GM19043 (cell line): Measurements from ENCODE around the gene PFKP.
"Not testable (repeated sequence)": the region's sequence is repeated elsewhere in the genome, so short reads cannot be mapped to it uniquely, and the experiment has no call there.

ENCODE experiments used
- ATAC-seq: cut with Tn5 transposase; IDR thresholded peaks from one replicate; pipeline ENCODE4 v1.9.1; 2021; ENCODE audit warnings: low read depth; ENCODE audit not compliant: unreplicated experiment

The PFKP gene

DNA sequence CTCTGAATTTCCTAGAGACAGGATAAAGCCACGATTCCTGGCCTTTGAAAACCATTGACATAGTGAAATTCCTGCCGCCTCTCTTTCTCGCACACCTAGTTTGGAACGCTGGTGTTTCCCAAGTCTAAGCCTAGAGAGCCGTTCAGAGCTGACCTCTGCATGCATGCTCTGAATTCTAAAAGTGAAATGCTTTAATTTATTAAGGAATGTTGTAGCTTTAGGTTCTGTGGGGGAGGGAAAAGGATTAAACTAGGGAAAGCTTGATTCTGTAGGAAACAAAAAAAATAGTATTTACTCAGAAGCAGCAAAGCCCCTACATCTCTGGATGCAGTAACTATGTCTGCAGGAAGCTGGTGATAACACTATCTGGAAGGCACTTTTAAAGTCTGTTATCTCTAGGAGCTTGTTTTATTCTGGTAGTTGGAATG is 27.3 kb downstream of the PFKP start:
- no peak for ATAC-seq

DNA sequence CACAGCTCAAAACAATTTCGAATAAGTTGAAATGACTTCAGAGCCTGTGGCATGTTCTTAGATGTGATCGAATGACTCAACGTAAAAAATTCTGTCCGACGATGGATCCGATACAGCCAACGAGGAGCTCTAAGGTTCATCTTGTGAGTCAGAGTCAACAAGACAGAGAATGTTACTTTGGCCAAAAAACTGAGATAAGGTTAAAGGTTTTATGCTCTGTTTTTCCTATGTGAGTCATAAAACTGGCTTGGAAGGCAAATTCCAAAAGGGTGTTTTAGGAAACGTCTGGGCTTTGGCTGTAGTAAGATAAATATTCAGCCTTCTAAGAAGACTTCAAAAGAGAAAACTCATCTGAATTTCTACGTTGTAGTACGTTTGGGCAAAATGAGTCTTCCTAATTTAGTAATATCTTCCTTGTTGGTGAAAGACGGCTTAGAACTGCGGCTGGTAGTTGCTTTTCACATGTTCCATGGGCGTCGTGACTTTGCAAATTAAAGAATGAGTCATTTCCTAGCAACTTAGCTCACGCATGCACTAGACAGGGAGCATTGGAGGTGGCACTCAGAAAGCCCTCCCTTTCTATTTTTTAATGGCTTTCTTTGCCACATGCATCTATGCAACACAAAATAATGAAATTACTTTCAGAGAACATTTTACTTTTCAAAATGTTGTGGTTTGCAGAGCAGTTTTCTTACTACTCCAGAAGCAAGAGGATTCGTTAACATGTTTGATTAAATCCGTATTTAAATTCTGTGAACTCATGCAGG is 28.2 kb downstream of the PFKP start:
- no peak for ATAC-seq

DNA sequence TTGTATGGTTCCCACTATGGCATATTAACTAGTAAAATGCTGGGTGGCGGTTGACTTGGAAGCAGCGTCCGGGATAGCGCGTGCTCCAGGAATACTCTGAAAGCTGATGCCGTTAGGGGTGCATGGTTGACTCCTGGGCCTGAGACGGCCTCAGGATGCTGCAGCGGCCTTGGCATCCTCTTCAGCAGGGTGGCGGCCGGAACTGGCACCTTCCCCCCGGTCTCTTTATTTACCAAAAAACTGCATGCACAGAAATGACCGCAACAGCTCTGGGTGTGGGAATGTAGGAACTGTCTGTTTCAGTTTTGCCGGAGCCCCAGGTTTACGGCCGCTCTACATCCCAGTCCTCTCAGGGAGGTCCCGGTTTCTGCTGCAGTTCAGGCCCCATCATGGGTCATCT is 28.8 kb downstream of the PFKP start:
- no peak for ATAC-seq

DNA sequence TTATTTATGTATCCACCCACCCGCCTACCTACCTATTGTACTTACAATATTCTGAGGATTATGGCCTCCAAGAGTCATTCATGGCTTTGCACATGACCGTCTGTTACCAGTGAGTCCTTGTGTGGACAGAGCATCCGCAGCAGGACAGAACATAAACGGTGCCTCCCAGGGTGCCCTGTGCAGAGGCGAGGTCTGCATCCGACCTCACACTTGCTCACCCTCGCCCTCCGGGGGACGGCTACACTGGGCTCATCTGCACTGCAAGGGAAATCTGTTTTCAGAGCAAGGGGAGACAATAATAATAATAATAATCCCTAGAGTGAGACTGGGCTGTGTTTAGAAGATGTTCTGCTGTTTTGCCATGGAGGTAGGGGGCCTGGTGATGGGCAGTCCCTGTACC is 29.8 kb downstream of the PFKP start:
- no peak for ATAC-seq

DNA sequence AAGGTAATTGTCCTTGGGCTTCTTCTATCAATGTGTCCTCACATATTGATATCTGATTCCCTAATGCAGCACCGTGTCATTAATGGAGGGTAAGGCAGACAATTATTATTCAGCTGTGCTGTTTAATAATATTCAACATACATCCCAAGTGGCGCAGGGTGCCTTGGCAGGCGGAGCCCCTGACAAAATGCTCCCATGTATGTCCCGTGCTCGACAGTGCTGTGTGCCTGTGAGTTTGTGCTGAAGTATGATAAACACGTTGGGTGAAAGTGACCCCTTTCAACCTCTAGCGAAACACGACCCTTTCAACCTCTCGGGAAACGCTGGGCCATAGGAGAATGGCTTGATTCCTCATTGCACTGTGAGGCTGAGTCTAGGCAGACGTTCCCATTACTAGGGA is 31.3 kb downstream of the PFKP start:
- no peak for ATAC-seq

DNA sequence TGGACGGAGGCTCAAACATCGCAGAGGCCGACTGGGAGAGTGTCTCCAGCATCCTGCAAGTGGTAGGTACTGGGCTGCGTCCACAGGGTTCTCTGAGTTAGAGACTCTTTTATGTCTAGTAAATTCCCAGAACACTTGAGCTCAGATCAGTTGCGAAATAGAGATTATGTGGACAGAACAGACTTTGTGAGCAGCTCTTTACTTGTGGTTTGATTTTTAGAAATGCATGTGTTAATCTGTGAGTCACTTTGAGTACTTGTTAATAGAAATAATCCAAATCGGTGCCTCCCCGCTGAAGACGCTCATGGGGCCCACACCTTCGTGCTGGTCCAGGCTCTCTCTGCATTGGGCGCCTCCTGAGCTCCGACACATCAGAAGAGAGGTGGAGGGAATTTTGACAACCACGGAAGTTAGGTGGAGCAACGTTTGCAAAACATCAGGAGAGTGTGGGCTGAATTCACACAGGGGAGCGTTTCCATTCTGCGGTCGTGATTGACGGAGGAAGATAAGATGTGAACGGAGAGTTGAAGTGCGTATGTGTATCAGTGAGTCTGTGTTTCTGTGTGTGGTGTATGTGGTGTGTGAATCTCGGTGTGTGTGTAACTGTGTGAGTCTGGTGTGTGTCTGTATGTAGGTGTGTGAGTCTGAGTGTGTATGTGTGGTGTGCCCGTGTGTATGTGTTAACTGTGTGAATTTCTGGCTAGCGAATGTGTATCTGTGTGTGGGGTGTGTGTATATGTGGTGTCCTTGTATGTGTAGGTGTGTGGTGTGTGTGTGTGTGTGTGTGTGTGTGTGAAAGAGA is 32.1 kb downstream of the PFKP start:
- ATAC-seq = no peak

DNA sequence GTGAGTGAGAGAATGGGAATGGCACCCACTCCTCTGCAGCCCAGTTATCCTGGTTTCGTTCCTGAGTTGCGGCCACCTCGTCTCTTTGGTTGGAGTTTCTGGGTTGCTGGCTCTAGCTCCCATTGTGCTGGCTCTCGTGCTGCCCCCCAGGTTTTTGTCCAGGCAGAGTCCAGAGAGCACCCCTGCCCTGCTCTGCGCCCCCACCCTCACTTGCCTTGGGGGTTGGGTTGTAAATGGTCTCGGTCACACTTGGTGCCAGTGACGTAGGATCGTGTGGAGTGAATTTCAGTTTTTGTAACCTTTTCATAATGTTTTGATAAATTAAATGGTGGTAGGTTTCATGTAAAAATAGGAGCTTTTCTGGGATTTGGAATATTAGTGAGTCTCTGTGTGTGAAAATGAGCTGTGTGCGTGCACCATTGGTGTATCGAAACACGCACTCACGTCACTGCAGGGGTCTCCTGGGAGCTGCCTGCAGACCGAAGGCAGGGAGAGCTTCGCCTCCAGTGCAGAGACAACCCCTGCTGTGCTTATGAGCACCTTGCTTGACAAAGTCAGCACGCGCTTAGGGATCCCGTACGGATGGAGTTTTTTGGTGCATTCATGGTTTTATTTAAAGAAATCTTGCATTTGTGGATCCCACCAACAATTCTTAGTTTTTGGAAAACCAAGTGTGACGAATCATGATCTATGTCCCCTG is 32.9 kb downstream of the PFKP start:
- no peak for ATAC-seq

DNA sequence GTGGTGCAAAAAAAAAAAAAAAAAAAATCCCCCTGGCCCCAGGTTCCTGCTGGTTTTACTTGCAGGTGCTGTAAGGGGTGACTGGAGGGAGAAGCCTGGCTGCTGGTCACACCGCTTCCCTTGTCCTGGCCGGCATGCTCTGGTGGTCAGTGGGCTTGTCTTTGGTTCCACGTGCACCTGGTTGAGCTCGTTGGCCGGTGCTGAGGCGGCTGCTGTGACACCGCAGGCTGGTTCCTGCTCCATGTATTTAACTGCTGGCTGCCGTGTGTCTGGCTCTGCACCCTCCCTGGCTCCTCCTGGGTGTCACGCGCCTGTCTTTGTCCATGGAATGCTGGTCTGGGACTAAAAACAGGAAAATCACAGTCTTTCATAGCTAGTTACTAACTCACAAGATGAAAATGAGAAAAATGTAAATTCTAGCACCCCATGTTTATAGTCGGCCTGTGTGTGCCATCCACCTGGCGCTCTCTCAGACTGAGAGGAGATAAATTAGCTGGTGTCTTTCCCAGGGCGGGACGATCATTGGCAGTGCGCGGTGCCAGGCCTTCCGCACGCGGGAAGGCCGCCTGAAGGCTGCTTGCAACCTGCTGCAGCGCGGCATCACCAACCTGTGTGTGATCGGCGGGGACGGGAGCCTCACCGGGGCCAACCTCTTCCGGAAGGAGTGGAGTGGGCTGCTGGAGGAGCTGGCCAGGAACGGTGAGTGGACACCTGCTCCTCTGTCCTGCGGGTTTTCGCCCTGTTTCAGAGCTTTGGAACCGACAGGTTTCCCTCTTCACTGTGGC is 33.7 kb downstream of the PFKP start:
- no peak for ATAC-seq

DNA sequence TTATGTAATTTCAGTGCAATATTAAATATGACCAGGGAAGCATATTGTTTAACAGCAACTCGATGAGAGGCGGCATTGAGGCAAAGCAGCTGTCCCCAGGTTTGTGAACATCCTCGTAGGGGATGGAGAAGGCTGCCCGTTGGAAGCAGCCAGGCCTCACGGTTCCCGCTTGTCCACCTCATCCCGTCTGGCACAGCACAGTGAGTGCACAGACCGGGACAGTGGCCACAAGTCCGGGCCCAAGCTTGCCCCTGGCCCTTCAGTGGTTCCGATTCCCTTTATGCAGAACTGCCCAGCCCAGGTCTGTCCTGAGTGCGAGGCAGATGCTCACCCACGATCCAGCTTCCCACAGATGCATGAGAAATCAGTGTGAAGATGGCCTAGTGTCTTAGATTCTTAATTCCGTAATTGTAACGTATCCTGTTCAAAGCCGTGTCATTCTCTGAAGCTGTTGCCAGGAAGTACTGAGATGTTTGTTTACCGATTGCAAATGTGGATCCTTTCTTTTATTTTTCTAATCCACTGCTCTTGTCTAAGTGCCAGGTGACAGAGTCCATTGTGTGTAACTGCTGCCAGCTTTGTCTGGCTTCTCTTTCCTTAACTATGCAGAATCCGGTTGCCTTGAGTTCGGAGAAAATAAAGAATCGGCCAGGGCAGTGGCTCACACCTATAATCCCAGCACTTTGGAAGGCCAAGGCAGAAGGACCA is 35.5 kb downstream of the PFKP start:
- no peak for ATAC-seq

DNA sequence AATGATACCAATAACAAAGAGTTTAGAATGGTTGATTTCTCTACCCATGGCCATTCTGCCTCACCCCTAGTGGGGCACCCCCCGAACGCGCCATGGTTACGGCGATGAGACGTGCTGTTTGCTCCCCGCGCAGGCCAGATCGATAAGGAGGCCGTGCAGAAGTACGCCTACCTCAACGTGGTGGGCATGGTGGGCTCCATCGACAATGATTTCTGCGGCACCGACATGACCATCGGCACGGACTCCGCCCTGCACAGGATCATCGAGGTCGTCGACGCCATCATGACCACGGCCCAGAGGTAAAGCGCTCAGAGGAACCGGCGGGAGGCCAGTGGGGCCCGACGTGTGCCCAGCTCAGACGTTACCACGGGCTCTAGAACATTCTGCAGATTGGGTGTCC is 36.3 kb downstream of the PFKP start:
- ATAC-seq = no peak

DNA sequence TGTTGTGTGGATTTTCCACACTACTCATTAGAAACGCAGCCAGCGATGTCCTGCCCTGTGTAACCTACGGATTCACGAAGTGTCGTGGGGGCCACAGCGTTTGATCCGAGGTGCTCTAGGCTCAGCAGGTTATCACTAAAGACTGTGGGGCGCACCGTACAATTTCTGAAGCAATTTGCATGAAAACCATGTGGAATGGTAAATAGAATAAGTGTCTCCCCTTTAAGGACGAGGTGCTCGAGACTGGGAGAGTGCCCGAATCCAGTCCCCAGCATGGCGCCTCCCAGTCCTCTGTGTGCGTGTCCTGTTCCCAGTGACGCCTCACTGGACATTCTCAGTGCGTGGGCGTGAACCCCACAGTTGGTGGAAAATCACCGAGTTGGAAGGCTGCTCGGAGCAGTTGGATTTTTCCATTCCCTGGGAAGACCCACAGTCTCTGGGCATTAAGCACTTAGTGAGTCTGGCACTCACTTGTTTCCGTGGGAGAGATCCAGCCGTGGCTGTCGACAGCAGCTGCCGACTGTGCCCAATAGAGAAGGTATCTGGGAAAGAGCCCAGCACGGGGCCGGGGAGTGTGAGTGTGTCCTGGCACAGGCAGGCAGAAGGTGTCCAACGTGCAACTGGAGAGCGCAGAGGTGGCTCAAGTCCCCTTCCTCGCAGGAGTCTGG is 37.0 kb downstream of the PFKP start:
- no peak for ATAC-seq

DNA sequence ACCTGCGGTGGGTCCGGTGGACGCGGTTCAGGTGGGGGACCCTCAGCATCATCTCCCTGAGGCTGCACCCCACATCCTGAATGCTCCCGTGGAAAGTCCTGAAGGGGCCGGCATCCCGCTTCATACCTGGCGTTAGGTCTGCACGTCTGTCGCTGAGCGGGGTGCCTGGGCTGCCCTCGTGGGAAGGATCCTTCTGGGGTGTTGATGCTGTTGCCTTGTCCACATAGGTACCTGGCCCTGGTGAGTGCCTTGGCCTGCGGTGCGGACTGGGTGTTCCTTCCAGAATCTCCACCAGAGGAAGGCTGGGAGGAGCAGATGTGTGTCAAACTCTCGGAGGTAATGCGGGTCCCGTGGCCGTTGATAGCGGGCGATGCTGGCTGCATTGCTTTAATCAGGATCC is 37.8 kb downstream of the PFKP start:
- ATAC-seq = no peak

DNA sequence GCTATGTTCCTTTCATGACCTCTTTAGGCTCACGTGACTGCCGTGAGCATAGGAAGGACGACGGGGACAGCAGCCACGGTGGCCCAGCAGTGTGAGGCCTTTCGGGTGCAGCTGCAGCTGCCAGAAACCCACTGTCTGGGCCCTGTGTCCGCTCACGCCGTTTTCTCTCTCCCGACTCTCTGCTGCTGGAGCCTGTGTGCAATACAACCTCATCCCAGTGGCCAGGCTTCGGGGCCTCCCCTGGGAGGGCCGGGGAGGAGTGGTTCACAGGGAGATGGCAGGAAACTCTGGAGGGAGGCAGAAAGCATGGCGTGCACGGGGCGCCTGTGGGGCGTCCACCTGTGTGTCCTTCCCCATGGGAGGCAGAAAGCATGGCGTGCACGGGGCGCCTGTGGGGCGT is 38.6 kb downstream of the PFKP start:
- ATAC-seq = no peak

DNA sequence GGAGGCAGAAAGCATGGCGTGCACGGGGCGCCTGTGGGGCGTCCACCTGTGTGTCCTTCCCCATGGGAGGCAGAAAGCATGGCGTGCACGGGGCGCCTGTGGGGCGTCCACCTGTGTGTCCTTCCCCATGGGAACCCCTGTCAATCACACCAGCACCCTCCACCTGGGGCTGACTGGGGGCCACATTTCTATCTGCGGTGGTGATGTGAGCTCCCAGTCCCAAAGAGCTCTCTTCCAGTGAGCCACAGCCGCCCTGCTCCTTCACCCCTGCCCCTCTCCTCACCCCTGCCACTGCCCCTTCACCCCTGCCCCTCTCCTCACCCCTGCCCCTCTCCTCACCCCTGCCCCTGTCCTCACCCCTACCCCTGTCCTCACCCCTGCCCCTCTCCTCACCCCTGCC is 39.0 kb downstream of the PFKP start:
- ATAC-seq = not testable (repeated sequence)

DNA sequence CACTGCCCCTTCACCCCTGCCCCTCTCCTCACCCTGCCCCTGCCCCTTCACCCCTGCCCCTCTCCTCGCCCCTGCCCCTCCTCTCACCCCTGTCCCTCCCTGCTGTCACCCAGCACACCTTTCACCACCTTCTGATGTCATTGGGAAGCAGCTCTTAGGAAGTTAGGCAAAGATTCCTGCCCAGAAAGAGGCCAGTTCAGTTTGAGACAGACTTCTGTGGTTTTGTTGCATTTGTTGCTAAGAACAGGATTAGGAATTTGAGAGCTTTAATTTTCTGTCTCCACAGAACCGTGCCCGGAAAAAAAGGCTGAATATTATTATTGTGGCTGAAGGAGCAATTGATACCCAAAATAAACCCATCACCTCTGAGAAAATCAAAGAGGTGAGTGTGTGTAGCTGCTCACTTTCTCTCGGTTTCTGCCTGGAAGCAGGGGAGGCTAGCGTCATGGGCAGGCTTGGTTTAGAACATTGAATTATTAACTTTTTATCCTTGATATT is 39.6 kb downstream of the PFKP start:
- no peak for ATAC-seq

DNA sequence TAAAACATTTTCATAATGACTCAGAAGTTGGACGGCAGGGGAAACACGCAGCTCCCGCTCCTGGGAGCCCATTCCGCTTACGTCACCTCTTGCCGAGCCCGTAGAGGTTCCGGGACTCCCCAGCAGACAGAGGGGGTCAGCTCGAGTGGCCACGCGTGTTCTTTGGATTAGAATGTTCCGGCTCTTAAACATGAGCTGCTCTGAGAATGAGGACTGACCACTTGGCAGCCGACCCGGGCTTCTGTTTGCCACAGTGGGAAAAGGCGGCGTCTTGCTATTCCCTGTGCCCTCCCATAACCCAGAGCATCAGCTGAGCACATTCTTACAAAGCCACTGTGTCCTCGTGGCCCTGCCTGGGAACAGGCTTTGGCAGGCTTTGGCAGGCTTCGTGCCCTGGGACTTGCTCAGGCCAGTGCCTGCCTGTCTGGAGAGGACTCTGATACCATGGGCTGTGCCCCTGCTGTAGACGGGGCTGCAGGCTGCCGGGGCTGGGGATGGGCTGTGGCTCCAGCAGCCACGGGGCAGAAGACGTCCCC is 40.1 kb downstream of the PFKP start:
- no peak for ATAC-seq

DNA sequence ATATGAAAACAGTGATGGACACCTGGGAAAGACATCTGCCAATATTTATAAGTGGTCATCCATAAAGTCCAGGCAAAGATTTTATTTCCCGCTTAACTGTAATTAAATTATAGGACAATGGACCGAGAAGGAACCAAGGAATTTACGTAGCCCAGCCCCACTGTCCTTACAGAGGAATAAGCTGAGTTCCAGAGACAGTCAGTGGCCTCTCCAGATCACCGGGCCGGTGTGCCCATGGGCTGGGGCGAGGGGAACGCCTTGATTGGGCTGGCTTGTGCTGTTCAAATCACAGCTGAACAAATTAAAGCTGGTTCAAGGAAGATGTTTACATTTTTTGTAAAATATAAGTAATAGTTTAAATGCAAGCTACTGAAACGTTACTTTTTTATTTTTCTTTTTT is 40.7 kb downstream of the PFKP start:
- ATAC-seq = no peak

DNA sequence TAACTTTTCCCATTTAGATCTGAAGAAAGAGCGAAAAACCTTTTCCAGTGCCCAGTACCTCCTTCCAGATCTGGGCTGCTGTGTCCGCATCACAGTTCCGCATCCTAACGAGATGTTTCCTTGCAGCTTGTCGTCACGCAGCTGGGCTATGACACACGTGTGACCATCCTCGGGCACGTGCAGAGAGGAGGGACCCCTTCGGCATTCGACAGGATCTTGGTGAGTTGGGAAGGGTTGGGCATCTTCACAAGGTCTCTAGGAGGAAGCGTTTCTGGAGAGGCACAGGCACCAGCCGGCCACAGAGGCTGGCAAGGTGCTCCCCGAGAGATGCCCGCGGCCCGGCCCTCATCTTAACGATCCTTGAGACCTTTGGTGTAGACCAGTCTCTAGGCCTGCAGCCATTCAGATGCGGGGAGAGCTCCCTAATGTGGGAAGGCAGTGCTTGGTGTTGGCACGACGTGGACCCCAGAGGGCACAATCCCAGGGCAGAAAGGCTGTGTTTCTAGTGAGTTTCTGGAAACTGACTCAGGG is 41.3 kb downstream of the PFKP start:
- ATAC-seq = no peak

DNA sequence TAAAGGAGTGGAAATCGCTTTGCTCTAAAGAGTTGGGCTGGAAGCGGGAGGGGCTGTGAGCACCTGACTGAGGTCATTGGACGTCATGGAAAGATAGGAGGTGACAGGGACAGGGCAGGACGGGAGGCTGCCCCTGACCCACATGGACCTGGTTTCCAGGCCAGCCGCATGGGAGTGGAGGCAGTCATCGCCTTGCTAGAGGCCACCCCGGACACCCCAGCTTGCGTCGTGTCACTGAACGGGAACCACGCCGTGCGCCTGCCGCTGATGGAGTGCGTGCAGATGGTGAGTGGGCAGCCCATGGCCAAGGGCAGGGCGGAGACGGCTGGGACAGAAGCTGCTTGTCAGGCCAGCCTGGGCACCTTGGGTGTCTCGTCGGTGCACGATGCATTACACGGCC is 41.8 kb downstream of the PFKP start:
- no peak for ATAC-seq
